ENCODE results near the gene CYSTM1.
A peak's percentile ranks its signal among the peaks of the same experiment; 100 is the strongest.

CYSTM1 gene

DNA sequence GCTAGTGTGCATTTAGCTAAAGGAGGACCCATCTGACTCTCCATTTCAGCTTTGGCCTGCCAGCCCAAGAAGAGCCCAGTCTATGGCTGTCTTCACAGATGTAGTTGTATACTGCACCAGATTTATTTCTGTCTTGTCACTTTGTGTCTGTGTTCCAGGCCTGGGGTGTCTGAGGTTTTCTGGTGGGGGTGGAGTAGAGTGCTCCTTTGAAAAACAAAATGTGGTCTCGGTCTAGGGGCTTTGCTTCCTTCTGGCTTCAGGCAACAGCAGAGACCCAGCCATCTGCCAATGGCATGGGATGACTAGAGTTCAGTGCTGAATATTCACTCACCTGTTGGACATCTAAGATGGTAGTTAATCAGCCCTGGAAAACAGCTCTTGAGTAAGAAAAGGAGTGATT is 38.4 kb upstream of the CYSTM1 start:
- no peak overlapping the region for H2AFZ ChIP-seq (ENCODE audit: low read depth, low read length)
- no peaks in the 10 kb centered on the region for H3K79me2 ChIP-seq (ENCODE audit: insufficient read depth, low read length)
- no peaks in the 10 kb centered on the region for H3K9me3 ChIP-seq (ENCODE audit: insufficient read depth, low read length, severe bottlenecking)
- no peak overlapping the region for H3K9ac ChIP-seq (ENCODE audit: low read depth, low read length)
- H3K27me3 ChIP-seq (ENCODE audit: insufficient read depth, low read length, poor library complexity): no peaks in the 10 kb centered on the region
- H3K36me3 ChIP-seq (ENCODE audit: insufficient read depth, low read length): no peaks in the 10 kb centered on the region
- H3K4me2 ChIP-seq (ENCODE audit: insufficient read depth, low read length): no peak overlapping the region
- H4K20me1 ChIP-seq (ENCODE audit: insufficient read depth, low read length): peaks cover 15% of the 10 kb centered on the region
- peaks cover 8% of the 10 kb centered on the region for H3K4me1 ChIP-seq (ENCODE audit: insufficient read depth, low read length)
- no peak for TF ChIP-seq EZH2 (IDR thresholded peaks at IDR 0.05; ENCODE audit: borderline replicate concordance, low read depth, low read length, severe bottlenecking)
- no peak for TF ChIP-seq CTCF (IDR thresholded peaks at IDR 0.05; ENCODE audit: borderline replicate concordance, extremely low read depth, low read length, poor library complexity, severe bottlenecking)
- no peak overlapping the region for H3K4me3 ChIP-seq (ENCODE audit: low read depth in 1 of 2, low read length in 2 of 2)
- DNase-seq: peak; percentile 16
- no peak overlapping the region for H3K27ac ChIP-seq (ENCODE audit: low read length)
- peak; percentile 36; the same call in 1 of the 3 replicates for ATAC-seq (ENCODE audit: insufficient read depth, low read depth)

- ATAC-seq (ENCODE audit: insufficient read depth, low read depth): no peak
- Histone ChIP-seq H3K27ac (ENCODE audit: low read length) (no peak overlapping the region), H4K20me1 (ENCODE audit: insufficient read depth, low read length) (peaks cover 24% of the 10 kb centered on the region), H3K27me3 (ENCODE audit: insufficient read depth, low read length, poor library complexity) (no peaks in the 10 kb centered on the region), H3K79me2 (ENCODE audit: insufficient read depth, low read length) (no peaks in the 10 kb centered on the region), H3K4me2 (ENCODE audit: insufficient read depth, low read length) (no peak overlapping the region), H3K4me1 (ENCODE audit: insufficient read depth, low read length) (no peaks in the 10 kb centered on the region), H2AFZ (ENCODE audit: low read depth, low read length) (no peak overlapping the region), H3K9me3 (ENCODE audit: insufficient read depth, low read length, severe bottlenecking) (no peaks in the 10 kb centered on the region), H3K4me3 (ENCODE audit: low read depth in 1 of 2, low read length in 2 of 2) (no peak overlapping the region), H3K36me3 (ENCODE audit: insufficient read depth, low read length) (no peaks in the 10 kb centered on the region), H3K9ac (ENCODE audit: low read depth, low read length) (no peak overlapping the region)
- TF ChIP-seq EZH2 (IDR thresholded peaks at IDR 0.05; ENCODE audit: borderline replicate concordance, low read depth, low read length, severe bottlenecking) (no peak), CTCF (IDR thresholded peaks at IDR 0.05; ENCODE audit: borderline replicate concordance, extremely low read depth, low read length, poor library complexity, severe bottlenecking) (no peak)
- no peak for DNase-seq
These were observed 34.6 kb upstream of the CYSTM1 start for GRCh38 chr5:140140435-140140834.

DNA sequence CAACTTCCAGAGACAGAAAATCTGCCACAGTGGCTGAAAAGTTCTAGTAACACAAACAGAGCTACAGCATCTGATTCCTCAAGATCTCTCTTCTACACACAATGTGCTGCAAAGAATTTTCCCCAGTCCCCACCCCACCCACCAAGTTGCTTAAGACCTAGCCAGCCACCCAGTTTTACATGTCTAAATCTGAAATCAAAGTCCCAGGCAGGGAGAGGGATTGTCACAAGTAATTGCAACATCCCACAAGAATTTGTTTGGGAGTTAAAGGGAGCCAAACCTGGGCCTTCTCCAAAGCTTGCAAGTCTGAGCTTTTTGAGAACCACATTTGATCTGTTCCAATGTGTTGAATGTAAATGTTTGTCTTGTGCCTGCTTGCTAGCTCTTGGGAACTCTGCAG is 33.7 kb upstream of the CYSTM1 start:
- peaks cover 24% of the 10 kb centered on the region for H4K20me1 ChIP-seq (ENCODE audit: insufficient read depth, low read length)
- no peak overlapping the region for H3K9ac ChIP-seq (ENCODE audit: low read depth, low read length)
- H3K4me2 ChIP-seq (ENCODE audit: insufficient read depth, low read length): no peak overlapping the region
- no peak overlapping the region for H3K4me3 ChIP-seq (ENCODE audit: low read depth in 1 of 2, low read length in 2 of 2)
- no peak overlapping the region for H2AFZ ChIP-seq (ENCODE audit: low read depth, low read length)
- H3K36me3 ChIP-seq (ENCODE audit: insufficient read depth, low read length): no peaks in the 10 kb centered on the region
- no peak for TF ChIP-seq EZH2 (IDR thresholded peaks at IDR 0.05; ENCODE audit: borderline replicate concordance, low read depth, low read length, severe bottlenecking)
- TF ChIP-seq CTCF (IDR thresholded peaks at IDR 0.05; ENCODE audit: borderline replicate concordance, extremely low read depth, low read length, poor library complexity, severe bottlenecking): no peak
- no peak for DNase-seq
- no peaks in the 10 kb centered on the region for H3K4me1 ChIP-seq (ENCODE audit: insufficient read depth, low read length)
- no peaks in the 10 kb centered on the region for H3K27me3 ChIP-seq (ENCODE audit: insufficient read depth, low read length, poor library complexity)
- no peak overlapping the region for H3K27ac ChIP-seq (ENCODE audit: low read length)
- H3K9me3 ChIP-seq (ENCODE audit: insufficient read depth, low read length, severe bottlenecking): no peaks in the 10 kb centered on the region
- ATAC-seq (ENCODE audit: insufficient read depth, low read depth): no peak
- H3K79me2 ChIP-seq (ENCODE audit: insufficient read depth, low read length): no peaks in the 10 kb centered on the region

GRCh38 chr5:140142246-140142645 is 32.7 kb upstream of the CYSTM1 start:
- Histone ChIP-seq H3K79me2 (ENCODE audit: insufficient read depth, low read length) (no peaks in the 10 kb centered on the region), H2AFZ (ENCODE audit: low read depth, low read length) (no peak overlapping the region), H3K36me3 (ENCODE audit: insufficient read depth, low read length) (no peaks in the 10 kb centered on the region), H3K9ac (ENCODE audit: low read depth, low read length) (no peak overlapping the region), H3K27ac (ENCODE audit: low read length) (no peak overlapping the region), H4K20me1 (ENCODE audit: insufficient read depth, low read length) (peaks cover 26% of the 10 kb centered on the region), H3K4me2 (ENCODE audit: insufficient read depth, low read length) (no peak overlapping the region), H3K4me1 (ENCODE audit: insufficient read depth, low read length) (no peaks in the 10 kb centered on the region), H3K9me3 (ENCODE audit: insufficient read depth, low read length, severe bottlenecking) (no peaks in the 10 kb centered on the region), H3K27me3 (ENCODE audit: insufficient read depth, low read length, poor library complexity) (no peaks in the 10 kb centered on the region), H3K4me3 (ENCODE audit: low read depth in 1 of 2, low read length in 2 of 2) (no peak overlapping the region)
- ATAC-seq (ENCODE audit: insufficient read depth, low read depth): no peak
- TF ChIP-seq EZH2 (IDR thresholded peaks at IDR 0.05; ENCODE audit: borderline replicate concordance, low read depth, low read length, severe bottlenecking) (no peak), CTCF (IDR thresholded peaks at IDR 0.05; ENCODE audit: borderline replicate concordance, extremely low read depth, low read length, poor library complexity, severe bottlenecking) (no peak)
- no peak for DNase-seq
